ENCODE results near the gene TMEM182.

Gene TMEM182

DNA sequence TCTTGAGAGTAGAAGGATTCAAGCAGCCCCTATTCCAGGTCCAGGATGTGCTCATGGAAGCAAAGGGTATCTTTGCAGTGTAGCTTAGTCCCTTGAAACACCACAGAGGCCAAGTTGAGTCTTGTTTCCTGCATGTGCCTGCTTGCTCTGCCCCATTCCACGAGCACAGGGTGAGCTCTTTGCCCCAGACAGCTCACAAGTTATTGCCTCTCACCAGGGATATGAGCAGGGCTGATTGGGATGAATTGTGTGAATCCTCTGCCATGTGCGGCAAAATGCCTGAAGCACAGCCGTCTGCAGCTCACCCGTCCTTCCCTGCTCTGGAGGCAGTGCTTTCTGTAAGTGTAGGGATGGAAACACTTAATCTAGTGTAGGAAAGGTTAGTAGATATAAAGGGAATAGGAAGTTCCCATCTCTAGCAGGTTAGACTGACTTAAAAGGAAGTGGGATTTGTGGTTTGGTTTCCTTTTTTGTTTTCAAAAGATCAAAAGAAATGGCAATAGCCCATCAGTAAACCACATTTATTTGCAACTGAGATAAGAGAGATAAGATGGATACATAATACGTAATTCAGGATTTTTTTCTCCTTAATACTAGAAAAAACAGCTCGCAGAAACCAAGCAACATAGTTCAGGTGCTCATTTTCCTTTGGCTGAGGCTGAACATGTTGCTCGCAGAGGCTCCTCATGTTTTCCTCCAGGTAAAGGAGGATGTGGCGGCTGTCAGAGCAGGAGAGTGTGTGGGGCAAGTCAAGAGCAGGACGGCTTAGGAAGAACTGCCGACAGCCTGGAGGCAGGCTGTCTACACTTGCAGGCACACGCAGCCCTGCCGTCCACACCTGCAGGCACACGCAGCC, 41.4 kb downstream of the TMEM182 start:
- DNase-seq = no peak

DNA sequence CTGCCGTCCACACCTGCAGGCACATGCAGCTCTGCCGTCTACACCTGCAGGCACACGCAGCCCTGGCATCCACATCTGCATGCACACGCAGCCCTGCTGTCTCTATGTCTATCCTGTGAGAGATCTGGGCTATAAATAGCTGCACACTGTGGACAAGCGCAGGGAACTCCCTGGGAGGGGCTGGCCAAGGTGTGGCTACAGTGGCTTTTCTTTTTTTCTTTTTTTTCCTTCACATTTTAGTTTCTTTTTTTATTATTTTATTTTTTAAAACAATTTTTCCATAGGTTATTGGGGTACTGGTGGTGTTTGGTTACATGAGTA, 42.0 kb downstream of the TMEM182 start:
- DNase-seq = no peak

- peak; percentile 64 for DNase-seq
Observed at GRCh38 chr2:102806250-102806837, 44.5 kb downstream of the TMEM182 start.

DNA sequence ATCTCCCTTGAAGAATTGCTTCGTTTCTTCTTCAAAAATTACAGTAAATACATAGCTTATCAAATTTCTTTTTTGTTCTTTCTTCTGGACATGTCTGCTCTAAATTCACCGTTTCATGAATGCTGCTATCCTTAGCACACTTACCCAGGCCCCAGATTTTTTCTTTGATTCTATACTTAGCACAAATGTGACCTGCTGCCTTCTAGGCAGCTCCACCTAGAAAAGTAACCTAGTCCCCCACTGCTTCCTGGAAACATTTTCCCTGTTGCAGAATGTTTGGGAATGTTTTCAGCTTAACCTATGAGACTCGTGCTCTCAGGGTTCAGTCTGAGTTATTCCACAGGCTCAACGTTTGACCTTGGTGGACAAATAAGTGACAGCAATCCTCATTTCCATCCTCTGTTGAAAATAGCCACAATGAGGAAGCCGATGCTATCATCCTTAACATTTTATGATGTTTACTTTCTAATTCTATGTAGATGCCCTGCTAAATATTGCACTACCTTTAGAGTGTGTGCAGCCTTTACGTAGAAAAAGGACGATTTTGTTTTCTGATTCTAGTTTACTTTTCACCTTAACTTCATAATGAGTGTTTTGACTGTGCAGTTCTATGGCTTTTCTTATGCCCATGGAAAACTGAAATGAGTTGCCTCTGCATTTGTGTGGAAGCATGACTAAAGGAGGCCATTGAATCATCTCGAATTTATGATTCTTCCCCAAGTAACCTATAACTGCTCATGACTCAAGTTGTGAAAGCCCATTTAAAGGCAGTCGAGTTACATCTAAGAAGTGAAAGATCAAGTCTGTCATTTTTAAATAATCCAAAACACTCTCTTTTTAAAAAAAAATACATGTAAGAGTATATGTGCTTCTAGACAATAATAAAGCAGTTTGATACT, 47.7 kb downstream of the TMEM182 start:
- DNase-seq = no peak

GRCh38 chr2:102815285-102815684, 53.5 kb downstream of the TMEM182 start:
- no peak for DNase-seq

- no peak for DNase-seq
Observed at GRCh38 chr2:102826904-102827303, 65.1 kb downstream of the TMEM182 start.

DNA sequence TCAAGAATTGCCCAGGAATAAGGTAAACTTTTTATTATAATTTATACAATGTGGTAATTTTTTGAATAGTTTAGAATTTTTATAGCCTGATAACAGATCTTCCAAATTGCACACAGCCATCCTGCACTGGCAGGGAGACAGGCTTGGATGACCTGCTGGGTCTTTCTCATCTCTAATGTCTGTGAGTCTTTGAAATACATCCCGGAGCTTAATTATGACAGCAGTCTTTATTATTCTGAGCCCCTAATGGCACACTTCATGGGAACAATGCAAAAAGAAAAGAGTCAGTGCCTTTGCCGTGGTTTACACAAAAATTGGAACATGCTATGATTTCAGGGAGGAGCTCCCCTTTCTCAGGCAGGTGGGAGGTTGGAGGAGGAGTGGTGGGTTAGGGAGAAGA, 71.0 kb downstream of the TMEM182 start:
- DNase-seq = no peak

GRCh38 chr2:102834523-102835273, 72.9 kb downstream of the TMEM182 start:
- no peak for DNase-seq

DNA sequence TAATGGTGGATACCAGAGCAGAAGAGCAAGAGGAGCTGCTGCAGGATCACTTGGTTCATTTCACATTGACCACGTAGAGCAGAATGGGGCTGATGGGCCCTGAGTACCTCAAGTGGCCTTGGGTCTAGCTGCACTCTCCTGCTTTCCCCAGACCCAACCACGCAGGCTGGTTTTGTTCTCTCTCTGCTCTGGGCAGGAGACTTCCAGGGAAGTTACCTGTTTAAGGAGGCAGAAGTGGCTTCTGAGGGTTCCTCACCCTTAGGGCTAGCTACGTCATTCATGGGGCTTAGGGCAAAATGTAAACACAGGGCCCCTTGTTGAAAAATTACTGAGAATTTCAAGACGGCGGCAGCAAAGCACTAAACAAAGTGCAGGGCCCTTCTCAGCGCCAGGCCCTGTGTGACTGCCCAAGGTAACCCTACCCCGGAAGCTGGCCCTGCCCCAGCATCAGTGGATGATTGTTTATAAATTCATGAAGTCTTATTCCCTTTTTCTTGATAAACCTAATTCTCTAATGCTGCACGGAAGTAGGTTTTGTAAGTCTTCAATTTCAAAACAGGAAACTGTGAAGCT, 75.9 kb downstream of the TMEM182 start:
- no peak for DNase-seq

DNA sequence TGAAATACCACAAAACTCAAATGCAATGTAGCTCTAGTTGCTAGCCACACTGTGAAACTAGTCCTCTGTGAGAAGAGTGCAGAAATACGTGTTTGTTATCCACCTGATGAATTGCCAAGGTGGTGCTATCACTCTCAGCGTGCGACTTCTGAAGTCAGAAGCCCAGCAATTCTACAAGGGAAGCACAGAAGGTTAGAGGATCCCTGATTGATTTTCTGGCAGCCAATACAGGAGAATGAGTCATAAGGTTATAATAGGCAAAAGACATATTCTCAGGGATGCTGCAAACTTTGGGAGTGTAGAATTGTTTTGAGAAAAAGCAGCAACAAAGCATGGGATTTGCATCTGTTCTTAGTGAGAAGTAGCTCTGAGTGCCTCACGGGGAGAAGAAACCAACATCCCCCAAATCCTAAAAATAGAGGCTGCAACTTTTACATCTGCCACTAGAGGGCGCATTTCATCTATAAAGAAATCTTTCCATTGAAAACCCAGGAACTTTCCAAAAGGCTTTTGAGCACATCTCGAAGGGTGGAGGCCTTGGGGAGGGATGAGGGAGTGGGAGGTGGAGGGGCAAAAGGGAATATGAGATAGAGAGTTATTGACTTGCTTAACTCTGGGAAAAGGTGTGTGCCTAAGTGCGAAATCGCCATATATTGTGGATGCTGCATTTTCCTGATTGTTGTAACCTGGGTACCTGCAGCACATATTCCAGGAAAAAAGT, 78.0 kb downstream of the TMEM182 start:
- DNase-seq = peak; percentile 34

- peak; percentile 58 for DNase-seq
Observed at GRCh38 chr2:102841107-102841840, 79.4 kb downstream of the TMEM182 start.

- DNase-seq = no peak
Observed at GRCh38 chr2:102843764-102844443, 82.1 kb downstream of the TMEM182 start.

DNA sequence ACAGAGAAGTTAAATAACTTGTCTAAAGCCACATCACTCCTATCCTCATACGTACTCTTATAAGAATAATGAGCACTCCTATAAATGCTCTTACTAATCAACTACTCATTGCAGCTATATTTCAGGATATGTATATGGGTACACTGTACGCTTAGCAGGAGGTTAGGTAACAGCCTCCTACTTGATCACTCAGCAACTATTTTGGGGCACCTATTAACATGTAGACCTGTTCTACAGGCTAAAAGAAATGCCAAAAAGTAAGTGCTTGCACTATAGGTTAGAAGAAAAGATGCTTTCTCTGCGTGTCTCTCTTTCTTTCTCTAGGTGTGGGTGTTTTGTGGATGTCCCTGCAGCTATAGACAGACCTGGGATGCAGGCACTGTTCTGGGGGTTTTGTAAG, 83.1 kb downstream of the TMEM182 start:
- no peak for DNase-seq

DNA sequence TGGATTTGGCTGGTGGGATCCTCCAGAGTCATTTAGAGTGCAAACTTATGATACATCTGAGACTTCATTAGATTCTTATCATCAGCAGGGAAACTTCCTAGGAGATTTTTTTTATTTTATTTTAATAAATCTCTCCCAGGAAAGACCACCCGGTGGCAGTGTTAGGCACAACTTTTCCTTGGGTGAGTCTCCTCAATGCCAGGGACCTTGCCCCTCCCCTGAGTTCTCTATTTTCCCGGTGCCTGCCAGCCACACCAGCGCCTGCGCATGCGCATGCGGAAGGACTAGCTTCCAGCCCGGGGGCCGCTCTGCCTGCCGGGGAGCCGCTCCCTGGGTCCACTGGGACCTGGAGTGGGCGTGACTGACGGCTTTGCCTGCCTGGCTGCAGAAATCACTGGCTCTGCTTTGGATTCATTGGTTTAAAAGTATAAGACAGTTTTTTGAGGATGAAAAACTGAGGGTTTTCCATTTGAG, 86.6 kb downstream of the TMEM182 start:
- peak; percentile 54 for DNase-seq

GRCh38 chr2:102850888-102851287, 89.1 kb downstream of the TMEM182 start:
- DNase-seq = no peak

GRCh38 chr2:102852867-102853266, 91.0 kb downstream of the TMEM182 start:
- DNase-seq = no peak

All from activated CD4-positive, alpha-beta T cell treated with anti-CD3 and anti-CD28 coated beads for 48 hours (primary cell).